SK-N-SH treated with all-trans-retinoic acid at 6 μM for 48 hours (cell line): ENCODE measurements around the gene PET100.

Experiments used
- ATAC-seq: fragments of 200-7000 bp; cut with Tn5 transposase; 3 replicates; pipeline ENCODE4 v1.9.1; 2020; ENCODE audit warnings: mild to moderate bottlenecking, moderate library complexity
- ARNTL ChIP-seq: fragments of 450-650 bp; formaldehyde crosslinking; IDR thresholded peaks from 2 replicates; pipeline ENCODE4 v1.5.0; 2020; ENCODE audit warnings: low read depth, mild to moderate bottlenecking, moderate library complexity, borderline replicate concordance
- BACH2 ChIP-seq: fragments of 250-450 bp; sonication (Bioruptor Pico); IDR thresholded peaks from 2 replicates; pipeline ENCODE4 v1.9.0; 2021; ENCODE audit warnings: mild to moderate bottlenecking, borderline replicate concordance
- CREB5 ChIP-seq: fragments of 250-450 bp; sonication (Bioruptor Pico); IDR thresholded peaks from 2 replicates; pipeline ENCODE4 v1.5.1; 2020; ENCODE audit warnings: low read depth, mild to moderate bottlenecking, moderate library complexity
- CSDC2 ChIP-seq: fragments of 250-450 bp; sonication (Bioruptor Pico); IDR thresholded peaks from 2 replicates; pipeline ENCODE4 v1.5.0; 2020; ENCODE audit warnings: mild to moderate bottlenecking, moderate library complexity
- CSRNP3 ChIP-seq: fragments of 250-450 bp; sonication (Bioruptor Pico); IDR thresholded peaks from 2 replicates; pipeline ENCODE4 v1.5.1; 2021; ENCODE audit warnings: mild to moderate bottlenecking, moderate library complexity
- ESRRG ChIP-seq: fragments of 250-450 bp; sonication (Bioruptor Pico); IDR thresholded peaks from 2 replicates; pipeline ENCODE4 v1.6.1; 2021; ENCODE audit warnings: mild to moderate bottlenecking
- OSR1 ChIP-seq: fragments of 250-450 bp; sonication (Bioruptor Pico); IDR thresholded peaks from 2 replicates; pipeline ENCODE4 v1.8.0; 2022; ENCODE audit warnings: moderate library complexity, mild to moderate bottlenecking, inconsistent platforms
- PATZ1 ChIP-seq: fragments of 250-450 bp; sonication (Bioruptor Pico); IDR thresholded peaks from 2 replicates; pipeline ENCODE4 v1.8.0; 2020; ENCODE audit warnings: mild to moderate bottlenecking, moderate library complexity, borderline replicate concordance
- POU6F1 ChIP-seq: fragments of 250-450 bp; sonication (Bioruptor Pico); IDR thresholded peaks from 2 replicates; pipeline ENCODE4 v1.8.0; 2021; ENCODE audit warnings: low read depth, mild to moderate bottlenecking, moderate library complexity, borderline replicate concordance
- TSHZ2 ChIP-seq: fragments of 250-450 bp; sonication (Bioruptor Pico); IDR thresholded peaks from 2 replicates; pipeline ENCODE4 v1.5.0; 2020; ENCODE audit warnings: mild to moderate bottlenecking, moderate library complexity
- ZC3H10 ChIP-seq: fragments of 250-450 bp; sonication (Bioruptor Pico); IDR thresholded peaks from 2 replicates; pipeline ENCODE4 v1.5.1; 2021; ENCODE audit warnings: mild to moderate bottlenecking, moderate library complexity
- ZFP3 ChIP-seq: fragments of 250-450 bp; sonication (Bioruptor Pico); IDR thresholded peaks from 2 replicates; pipeline ENCODE4 v1.5.0; 2020; ENCODE audit warnings: mild to moderate bottlenecking, moderate library complexity
- ZFP30 ChIP-seq: fragments of 450-650 bp; formaldehyde crosslinking; IDR thresholded peaks from 2 replicates; pipeline ENCODE4 v1.5.0; 2022; ENCODE audit warnings: mild to moderate bottlenecking, moderate library complexity
- ZNF565 ChIP-seq: fragments of 450-650 bp; formaldehyde crosslinking; conservative IDR thresholded peaks from 2 replicates; pipeline ENCODE4 v1.5.0; 2020; ENCODE audit warnings: low read depth, mild to moderate bottlenecking, moderate library complexity
- ZNF70 ChIP-seq: fragments of 450-650 bp; formaldehyde crosslinking; IDR thresholded peaks from 2 replicates; pipeline ENCODE4 v1.5.0; 2020; ENCODE audit warnings: mild to moderate bottlenecking, moderate library complexity

PET100 gene

GRCh38 chr19:7602935-7603497 lies 26.6 kb upstream of the PET100 start:
- no peak for ATAC-seq

GRCh38 chr19:7603919-7604318 lies 25.7 kb upstream of the PET100 start:
- no peak for ATAC-seq
- no peak for TF ChIP-seq PATZ1 (CRISPR knock-in tag)
- no peak for TF ChIP-seq ZNF70
- no peak for TF ChIP-seq CSRNP3 (CRISPR knock-in tag)
- no peak for TF ChIP-seq ZNF565
- TF ChIP-seq ESRRG (CRISPR knock-in tag): no peak
- TF ChIP-seq ZFP30 (CRISPR knock-in tag): no peak
- TF ChIP-seq CREB5: no peak

More at GRCh38 chr19:7602935-7603497, 26.6 kb upstream of the PET100 start:
- TF ChIP-seq BACH2: no peak
- no peak for TF ChIP-seq ZNF70
- no peak for TF ChIP-seq CSDC2
- no peak for TF ChIP-seq ESRRG (CRISPR knock-in tag)
- TF ChIP-seq OSR1 (CRISPR knock-in tag): no peak

- TF ChIP-seq BACH2 (no peak), POU6F1 (no peak)
- peak; percentile 69 for ATAC-seq
These were observed 23.9 kb upstream of the PET100 start for GRCh38 chr19:7605490-7606222.

GRCh38 chr19:7606289-7606688 lies 23.3 kb upstream of the PET100 start:
- TF ChIP-seq ARNTL (CRISPR knock-in tag) (no peak), BACH2 (no peak), ZFP3 (CRISPR knock-in tag) (no peak), CSRNP3 (CRISPR knock-in tag) (no peak), OSR1 (CRISPR knock-in tag) (no peak), CSDC2 (no peak), TSHZ2 (no peak), ZC3H10 (CRISPR knock-in tag) (no peak), ESRRG (CRISPR knock-in tag) (no peak)

More at GRCh38 chr19:7606289-7606688, 23.3 kb upstream of the PET100 start:
- ATAC-seq: no peak
